RPMI7951 (cell line): ENCODE measurements around the gene CDH19. TPM values are rescaled to one million over a fixed set of nuclear protein-coding genes. Genes with fewer than 3 reads are reported as not detected.

Experiments used
- DNase-seq: peaks from one replicate; pipeline ENCODE4 v3.0.0-alpha.2; 2012; ENCODE audit warnings: low read depth
- total RNA-seq: library from RNA; depleted of rRNA; stranded (reverse); fragments of >200 nt; shearing (Covaris generic); gene quantifications from 2 replicates; pipeline ENCODE4 v1.2.3, GENCODE V29; 2014

CDH19 gene
- total RNA-seq, 1 experiment from 2014 or later, result 2.3 TPM

DNA sequence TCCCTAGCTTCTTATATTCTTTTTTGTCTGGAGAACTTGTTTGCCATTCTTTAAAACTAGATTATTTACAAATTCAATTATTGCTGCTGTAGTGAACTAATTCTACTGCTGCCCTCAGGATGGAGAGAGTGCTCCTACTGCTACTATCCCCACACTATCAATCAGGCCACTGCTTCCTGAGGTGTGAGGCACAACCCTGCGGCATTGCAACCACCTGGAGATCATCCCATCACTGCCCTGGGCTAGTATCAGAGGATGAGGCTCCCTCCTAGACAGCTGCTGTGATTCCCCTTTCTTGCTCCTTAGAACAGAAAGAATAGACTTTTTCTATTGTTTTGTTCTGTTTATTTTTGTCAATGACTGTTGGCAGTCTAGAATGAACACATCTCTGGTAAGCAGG, 146.6 kb downstream of the CDH19 start:
- no peak for DNase-seq
